ENCODE results near the gene NOP10.

Gene NOP10

GRCh38 chr15:34324933-34325332 is 18.0 kb downstream of the NOP10 start:
- Histone ChIP-seq H3K36me3 (ENCODE audit: control insufficient read depth, insufficient read depth, low read length) (no peaks in the 10 kb centered on the region), H3K9me3 (ENCODE audit: control insufficient read depth, insufficient read depth, low read length) (no peaks in the 10 kb centered on the region), H3K27me3 (ENCODE audit: control insufficient read depth, insufficient read depth, low read length) (no peaks in the 10 kb centered on the region), H3K4me1 (ENCODE audit: control insufficient read depth, insufficient read depth, low read length) (no peaks in the 10 kb centered on the region), H3K9ac (ENCODE audit: low read depth, low read length) (no peak overlapping the region), H3K4me3 (ENCODE audit: low read depth, low read length) (no peak overlapping the region)

- H3K36me3 ChIP-seq (ENCODE audit: control insufficient read depth, insufficient read depth, low read length) = no peaks in the 10 kb centered on the region
- no peaks in the 10 kb centered on the region for H3K9me3 ChIP-seq (ENCODE audit: control insufficient read depth, insufficient read depth, low read length)
- H3K9ac ChIP-seq (ENCODE audit: low read depth, low read length) = no peak overlapping the region
These were observed 19.7 kb downstream of the NOP10 start for GRCh38 chr15:34323217-34323616.

GRCh38 chr15:34318277-34319079 is 24.5 kb downstream of the NOP10 start:
- Histone ChIP-seq H3K4me3 (ENCODE audit: low read depth, low read length) (peak overlapping the region; percentile 38), H3K9ac (ENCODE audit: low read depth, low read length) (no peak overlapping the region), H3K4me1 (ENCODE audit: control insufficient read depth, insufficient read depth, low read length) (no peaks in the 10 kb centered on the region), H3K36me3 (ENCODE audit: control insufficient read depth, insufficient read depth, low read length) (no peaks in the 10 kb centered on the region), H3K9me3 (ENCODE audit: control insufficient read depth, insufficient read depth, low read length) (no peaks in the 10 kb centered on the region), H3K27me3 (ENCODE audit: control insufficient read depth, insufficient read depth, low read length) (no peaks in the 10 kb centered on the region)

More at GRCh38 chr15:34323217-34323616, 19.7 kb downstream of the NOP10 start:
- Histone ChIP-seq H3K4me1 (ENCODE audit: control insufficient read depth, insufficient read depth, low read length) (no peaks in the 10 kb centered on the region), H3K4me3 (ENCODE audit: low read depth, low read length) (no peak overlapping the region), H3K27me3 (ENCODE audit: control insufficient read depth, insufficient read depth, low read length) (no peaks in the 10 kb centered on the region)

GRCh38 chr15:34314491-34315490 is 28.1 kb downstream of the NOP10 start:
- Histone ChIP-seq H3K36me3 (ENCODE audit: control insufficient read depth, insufficient read depth, low read length) (no peaks in the 10 kb centered on the region), H3K9me3 (ENCODE audit: control insufficient read depth, insufficient read depth, low read length) (no peaks in the 10 kb centered on the region), H3K4me3 (ENCODE audit: low read depth, low read length) (no peak overlapping the region), H3K4me1 (ENCODE audit: control insufficient read depth, insufficient read depth, low read length) (no peaks in the 10 kb centered on the region), H3K27me3 (ENCODE audit: control insufficient read depth, insufficient read depth, low read length) (no peaks in the 10 kb centered on the region), H3K9ac (ENCODE audit: low read depth, low read length) (no peak overlapping the region)

- Histone ChIP-seq H3K27me3 (ENCODE audit: control insufficient read depth, insufficient read depth, low read length) (no peaks in the 10 kb centered on the region), H3K36me3 (ENCODE audit: control insufficient read depth, insufficient read depth, low read length) (no peaks in the 10 kb centered on the region), H3K4me1 (ENCODE audit: control insufficient read depth, insufficient read depth, low read length) (no peaks in the 10 kb centered on the region), H3K4me3 (ENCODE audit: low read depth, low read length) (no peak overlapping the region), H3K9ac (ENCODE audit: low read depth, low read length) (no peak overlapping the region), H3K9me3 (ENCODE audit: control insufficient read depth, insufficient read depth, low read length) (no peaks in the 10 kb centered on the region)
These were observed 31.4 kb downstream of the NOP10 start for GRCh38 chr15:34311563-34311962.

GRCh38 chr15:34304613-34305012 is 38.3 kb downstream of the NOP10 start:
- Histone ChIP-seq H3K27me3 (ENCODE audit: control insufficient read depth, insufficient read depth, low read length) (no peaks in the 10 kb centered on the region), H3K9ac (ENCODE audit: low read depth, low read length) (no peak overlapping the region), H3K36me3 (ENCODE audit: control insufficient read depth, insufficient read depth, low read length) (no peaks in the 10 kb centered on the region), H3K9me3 (ENCODE audit: control insufficient read depth, insufficient read depth, low read length) (no peaks in the 10 kb centered on the region), H3K4me1 (ENCODE audit: control insufficient read depth, insufficient read depth, low read length) (no peaks in the 10 kb centered on the region), H3K4me3 (ENCODE audit: low read depth, low read length) (no peak overlapping the region)

GRCh38 chr15:34301058-34301457 is 41.9 kb downstream of the NOP10 start:
- H3K27me3 ChIP-seq (ENCODE audit: control insufficient read depth, insufficient read depth, low read length) = no peaks in the 10 kb centered on the region
- H3K36me3 ChIP-seq (ENCODE audit: control insufficient read depth, insufficient read depth, low read length) = no peaks in the 10 kb centered on the region
- H3K4me3 ChIP-seq (ENCODE audit: low read depth, low read length) = no peak overlapping the region
- no peaks in the 10 kb centered on the region for H3K4me1 ChIP-seq (ENCODE audit: control insufficient read depth, insufficient read depth, low read length)
- no peaks in the 10 kb centered on the region for H3K9me3 ChIP-seq (ENCODE audit: control insufficient read depth, insufficient read depth, low read length)
- no peak overlapping the region for H3K9ac ChIP-seq (ENCODE audit: low read depth, low read length)

- Histone ChIP-seq H3K36me3 (ENCODE audit: control insufficient read depth, insufficient read depth, low read length) (no peaks in the 10 kb centered on the region), H3K4me3 (ENCODE audit: low read depth, low read length) (no peak overlapping the region), H3K9me3 (ENCODE audit: control insufficient read depth, insufficient read depth, low read length) (no peaks in the 10 kb centered on the region), H3K9ac (ENCODE audit: low read depth, low read length) (no peak overlapping the region), H3K4me1 (ENCODE audit: control insufficient read depth, insufficient read depth, low read length) (no peaks in the 10 kb centered on the region), H3K27me3 (ENCODE audit: control insufficient read depth, insufficient read depth, low read length) (no peaks in the 10 kb centered on the region)
These were observed 45.9 kb downstream of the NOP10 start for GRCh38 chr15:34297059-34297458.

GRCh38 chr15:34292621-34293020 is 50.3 kb downstream of the NOP10 start:
- Histone ChIP-seq H3K4me1 (ENCODE audit: control insufficient read depth, insufficient read depth, low read length) (no peaks in the 10 kb centered on the region), H3K9me3 (ENCODE audit: control insufficient read depth, insufficient read depth, low read length) (no peaks in the 10 kb centered on the region), H3K36me3 (ENCODE audit: control insufficient read depth, insufficient read depth, low read length) (no peaks in the 10 kb centered on the region), H3K4me3 (ENCODE audit: low read depth, low read length) (no peak overlapping the region), H3K9ac (ENCODE audit: low read depth, low read length) (no peak overlapping the region), H3K27me3 (ENCODE audit: control insufficient read depth, insufficient read depth, low read length) (no peaks in the 10 kb centered on the region)

Measured in iPS-15b (cell line).